ENCODE measurements around the gene TRPC4.

- TF ChIP-seq CTCF (IDR thresholded peaks at IDR 0.05; ENCODE audit: low read length) (no peak), EZH2phosphoT487 (IDR thresholded peaks at IDR 0.05; ENCODE audit: low read length) (no peak), EZH2 (optimal IDR thresholded peaks at IDR 0.05; ENCODE audit: low read depth, low read length) (no peak)
Observed at GRCh38 chr13:37686501-37686900, 183.1 kb downstream of the TRPC4 start.

Data from MM.1S (cell line).